Ammon's horn (tissue), 1 donor: ENCODE results near the gene LYZ.

Source experiments
- DNase-seq: peaks from one replicate; pipeline ENCODE4 v3.0.0-alpha.2; 2016; ENCODE audit warnings: low spot score

The LYZ gene

GRCh38 chr12:69386921-69387320, 38.7 kb downstream of the LYZ start:
- no peak for DNase-seq

GRCh38 chr12:69388371-69388770, 40.2 kb downstream of the LYZ start:
- peak; percentile 59 for DNase-seq

GRCh38 chr12:69389831-69390230, 41.6 kb downstream of the LYZ start:
- no peak for DNase-seq

GRCh38 chr12:69392179-69392928, 44.2 kb downstream of the LYZ start:
- DNase-seq = no peak

GRCh38 chr12:69396041-69396440, 47.9 kb downstream of the LYZ start:
- DNase-seq = no peak

- no peak for DNase-seq
Measured at GRCh38 chr12:69396963-69397362, 48.8 kb downstream of the LYZ start.

GRCh38 chr12:69397978-69398377, 49.8 kb downstream of the LYZ start:
- DNase-seq = no peak

GRCh38 chr12:69401940-69402339, 53.8 kb downstream of the LYZ start:
- DNase-seq = no peak
